Prostate gland (tissue), 2 donors: ENCODE measurements around the gene LSM7. TPM values are rescaled to one million over a fixed set of nuclear protein-coding genes. Genes with fewer than 3 reads are reported as not detected.

Experiments used
- DNase-seq: peaks from one replicate; pipeline ENCODE4 v3.0.0-alpha.2; 2019; ENCODE audit warnings: low spot score
- H3K27ac ChIP-seq, 2 donors: fragments of 200-600 bp; sonication (generic); 2 replicates each; pipeline ENCODE4 v1.5.1; 2017 to 2019
- H3K27me3 ChIP-seq: fragments of 200-600 bp; sonication (generic); replicated peaks from 2 replicates; pipeline ENCODE4 v1.5.1; 2019; ENCODE audit not compliant: insufficient read depth
- H3K36me3 ChIP-seq, 2 donors: fragments of 200-600 bp; sonication (generic); 1 replicate in 1 of 2; 2 replicates in 1 of 2; pipeline versions ENCODE4 v1.5.1 to v1.8.1; 2017 to 2019
- H3K4me1 ChIP-seq: fragments of 200-600 bp; sonication (generic); replicated peaks from 2 replicates; pipeline ENCODE4 v1.5.1; 2019
- H3K4me3 ChIP-seq, 2 donors: fragments of 200-600 bp; sonication (generic); 2 replicates each; pipeline ENCODE4 v1.5.1; 2017 to 2019
- H3K9me3 ChIP-seq: fragments of 200-600 bp; sonication (generic); 2 replicates; pipeline ENCODE4 v1.5.1; 2017
- CTCF ChIP-seq, 4 experiments: fragments of 200-600 bp in 2 of 4; fragments of 450-650 bp in 2 of 4; sonication (generic) in 2 of 4; IDR thresholded peaks; 1 replicate in 3 of 4; 2 replicates in 1 of 4; pipeline ENCODE4 v1.5.1; 2016 to 2019; ENCODE audit warnings: antibody characterized with exemption in 4 of 4, mild to moderate bottlenecking in 2 of 4, moderate library complexity in 2 of 4
- POLR2A ChIP-seq: fragments of 450-650 bp; IDR thresholded peaks from one replicate; pipeline ENCODE4 v1.6.1; 2016; ENCODE audit warnings: antibody characterized with exemption, mild to moderate bottlenecking
- POLR2AphosphoS5 ChIP-seq: sonication (generic); formaldehyde crosslinking; IDR thresholded peaks from one replicate; pipeline ENCODE4 v1.6.1; 2017; ENCODE audit warnings: antibody characterized with exemption
- WGBS: methylation state at CpG from one replicate; pipeline ENCODE4 v1.1.5; 2018; 5-methylcytosine and 5-hydroxymethylcytosine counted together
- intact Hi-C: fragments of 100-400 bp; cut with DNase I; formaldehyde crosslinking; loops from one replicate; pipeline ENCODE4 v1.14.2; 2022
- total RNA-seq, 2 donors: library from RNA; depleted of rRNA; stranded (reverse); fragments of >200 nt; gene quantifications; one replicate each; pipeline ENCODE4 v1.1.0, GENCODE V29; 2016

The LSM7 gene
- total RNA-seq, 2 donors from 2014 or later, result 125 to 135 TPM

DNA sequence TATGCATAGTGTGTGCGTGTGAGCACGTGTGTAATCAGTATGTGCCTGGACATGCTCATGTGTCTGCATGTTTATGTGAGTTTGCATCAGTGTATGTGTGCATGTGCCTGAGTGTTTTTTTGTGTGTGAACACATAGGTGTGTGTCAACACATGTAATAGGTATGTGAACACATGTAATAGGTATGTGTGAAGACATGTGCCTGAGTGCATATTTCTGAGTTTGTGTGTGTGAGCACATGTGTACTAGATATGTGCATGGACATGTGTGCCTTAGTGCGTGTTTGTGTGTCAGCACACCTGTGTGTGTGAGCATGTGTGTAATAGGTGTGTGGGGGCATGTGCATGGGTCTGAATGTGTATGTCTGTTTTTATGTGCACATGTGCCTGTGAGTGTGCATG lies 7.5 kb upstream of the LSM7 start:
- H3K4me1 ChIP-seq, result peaks cover 4% of the 10 kb centered on the region
- WGBS, result 90% methylated on average over 3 of the region's 3 CpGs

DNA sequence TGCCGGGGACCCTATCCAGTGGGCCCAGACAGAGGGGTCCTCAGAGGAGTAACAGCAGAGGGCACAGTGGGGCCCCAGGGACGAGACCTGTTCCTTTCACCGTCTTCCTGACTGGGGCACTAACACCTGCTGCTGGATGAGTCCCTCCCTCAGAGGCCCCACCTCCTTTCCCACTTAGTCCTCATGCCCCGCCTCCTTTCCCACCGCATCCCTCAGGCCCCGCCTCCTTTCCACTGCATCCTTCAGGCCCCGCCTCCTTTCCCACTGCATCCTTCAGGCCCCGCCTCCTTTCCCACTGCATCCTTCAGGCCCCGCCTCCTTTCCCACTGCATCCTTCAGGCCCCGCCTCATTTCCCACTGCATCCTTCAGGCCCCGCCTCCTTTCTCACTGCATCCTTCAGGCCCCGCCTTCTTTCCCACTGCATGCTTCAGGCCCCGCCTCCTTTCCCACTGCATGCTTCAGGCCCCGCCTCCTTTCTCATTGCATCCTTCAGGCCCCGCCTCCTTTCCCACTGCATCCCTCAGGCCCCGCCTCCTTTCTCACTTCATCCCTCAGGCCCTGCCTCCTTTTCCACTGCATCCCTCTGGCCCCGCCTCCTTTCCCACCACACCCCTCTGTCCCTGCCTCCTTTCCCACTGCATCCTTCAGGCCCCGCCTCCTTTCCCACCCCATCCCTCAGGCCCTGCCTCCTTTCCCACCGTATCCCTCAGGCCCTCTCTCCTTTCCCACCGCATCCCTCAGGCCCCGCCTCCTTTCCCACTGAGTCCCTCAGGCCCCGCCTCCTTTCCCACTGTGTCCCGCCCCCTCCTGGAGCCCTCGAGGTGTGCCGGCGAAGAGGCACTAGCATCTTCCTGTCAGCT lies 6.8 kb upstream of the LSM7 start:
- Histone ChIP-seq H3K27ac (no peak overlapping the region), H3K27me3 (no peaks in the 10 kb centered on the region), H3K4me1 (peaks cover 4% of the 10 kb centered on the region), H3K4me3 (no peak overlapping the region), H3K9me3 (no peaks in the 10 kb centered on the region), H3K36me3 (no peaks in the 10 kb centered on the region)
- intact Hi-C loops, result no loop called here
- 93% methylated on average over 26 of the region's 26 CpGs for WGBS
- TF ChIP-seq POLR2AphosphoS5 (no peak), CTCF (IDR thresholded peaks at IDR 0.05) (no peak), POLR2A (no peak)
- no peak for DNase-seq

More for the DNA sequence above, 7.5 kb upstream of the LSM7 start:
- Histone ChIP-seq H3K27me3 (no peaks in the 10 kb centered on the region), H3K36me3 (no peaks in the 10 kb centered on the region), H3K27ac (no peak overlapping the region), H3K4me3 (no peak overlapping the region), H3K9me3 (no peaks in the 10 kb centered on the region)
- TF ChIP-seq POLR2AphosphoS5 (no peak), POLR2A (no peak), CTCF (IDR thresholded peaks at IDR 0.05) (no peak)
- no peak for DNase-seq
- intact Hi-C loops, result no loop called here

DNA sequence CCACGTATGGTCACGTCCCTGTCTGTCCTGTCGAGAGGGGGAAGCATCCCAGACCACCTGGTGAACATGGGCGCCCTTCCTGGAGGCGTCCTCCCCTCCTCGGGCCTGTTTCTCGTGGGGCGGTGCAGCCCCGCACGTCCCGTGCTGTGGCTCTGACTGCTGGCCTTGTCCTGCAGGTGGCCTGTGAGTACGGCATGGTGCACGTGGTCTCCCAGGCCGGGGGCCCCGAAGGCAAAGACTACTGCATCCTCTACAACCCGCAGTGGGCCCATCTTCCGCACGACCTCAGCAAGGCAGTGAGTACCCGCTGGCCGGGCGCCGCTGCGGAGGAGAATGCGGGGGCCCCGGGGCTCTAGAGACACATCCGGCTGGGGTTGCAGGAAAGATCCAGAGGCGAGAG lies 6.0 kb upstream of the LSM7 start:
- DNase-seq, result no peak
- Histone ChIP-seq H3K4me1 (peaks cover 4% of the 10 kb centered on the region), H3K9me3 (no peaks in the 10 kb centered on the region), H3K27me3 (no peaks in the 10 kb centered on the region), H3K4me3 (no peak overlapping the region), H3K27ac (no peak overlapping the region), H3K36me3 (no peaks in the 10 kb centered on the region)
- 96% methylated on average over 25 of the region's 27 CpGs for WGBS
- intact Hi-C loops, result no loop called here
- no peak for TF ChIP-seq POLR2A

DNA sequence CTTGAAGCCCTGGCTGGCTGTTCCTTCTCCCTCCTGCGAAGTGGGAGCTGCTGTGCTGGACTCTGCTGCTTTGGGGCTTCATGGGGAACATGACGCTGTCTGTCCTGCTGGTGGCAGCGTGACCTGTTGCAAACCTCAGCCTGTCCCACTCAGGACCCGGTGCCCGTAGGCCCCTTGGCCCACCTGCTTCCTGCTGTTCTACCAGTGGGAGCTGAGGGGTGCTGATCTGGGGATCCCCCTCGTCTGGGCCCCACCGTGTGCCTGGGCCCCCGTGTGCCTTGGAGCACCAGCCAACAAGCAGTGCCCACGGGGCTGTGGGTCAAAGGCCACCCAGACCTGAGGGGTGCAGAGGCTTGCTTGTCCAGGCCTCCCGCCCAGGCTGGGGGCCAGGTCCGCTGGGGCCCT lies 5.4 kb upstream of the LSM7 start:
- 77% methylated on average over 11 of the region's 11 CpGs for WGBS
- Histone ChIP-seq H3K4me1 (peaks cover 7% of the 10 kb centered on the region), H3K4me3 (no peak overlapping the region), H3K27me3 (no peaks in the 10 kb centered on the region), H3K27ac (no peak overlapping the region), H3K9me3 (no peaks in the 10 kb centered on the region), H3K36me3 (no peaks in the 10 kb centered on the region)
- TF ChIP-seq POLR2A (no peak), CTCF (IDR thresholded peaks at IDR 0.05) (no peak), POLR2AphosphoS5 (no peak)
- intact Hi-C loops, result no loop called here
- no peak for DNase-seq

DNA sequence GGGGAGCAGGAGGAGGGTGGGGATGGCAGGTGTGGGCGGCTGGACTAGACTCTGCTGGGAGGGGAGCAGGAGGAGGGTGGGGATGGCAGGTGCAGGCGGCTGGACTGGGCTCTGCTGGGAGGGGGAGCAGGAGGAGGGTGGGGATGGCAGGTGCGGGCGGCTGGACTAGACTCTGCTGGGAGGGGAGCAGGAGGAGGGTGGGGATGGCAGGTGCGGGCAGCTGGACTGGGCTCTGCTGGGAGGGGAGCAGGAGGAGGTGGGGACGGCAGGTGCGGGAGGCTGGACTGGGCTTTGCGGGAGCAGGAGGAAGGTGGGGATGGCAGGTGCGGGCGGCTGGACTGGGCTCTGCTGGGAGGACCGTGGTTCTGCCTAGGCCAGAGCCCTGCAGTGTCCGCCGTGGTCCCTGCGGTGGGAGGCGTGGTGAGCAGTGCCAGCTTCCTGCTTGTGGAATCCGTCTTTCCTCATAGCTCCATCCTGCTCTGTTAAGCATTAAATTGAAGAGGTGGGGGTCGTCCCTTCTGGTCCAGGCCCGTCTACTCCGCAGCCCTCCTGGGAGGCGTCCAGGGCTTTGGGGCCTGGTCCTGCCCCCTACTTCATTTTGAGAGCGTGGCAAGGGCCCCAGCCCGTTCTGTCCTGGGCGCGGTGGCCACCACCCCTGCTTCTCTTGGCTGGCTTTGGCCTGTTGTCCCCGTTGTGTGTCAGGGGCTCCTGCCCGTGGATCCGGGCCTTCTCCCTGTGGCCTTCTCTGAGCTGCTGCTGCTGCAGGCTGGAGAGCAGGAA lies 4.8 kb upstream of the LSM7 start:
- H3K27ac ChIP-seq, result no peak overlapping the region
- DNase-seq, result no peak
- no peak overlapping the region for H3K4me3 ChIP-seq
- no peaks in the 10 kb centered on the region for H3K36me3 ChIP-seq
- no peaks in the 10 kb centered on the region for H3K27me3 ChIP-seq
- intact Hi-C loops, result no loop called here
- WGBS, result 47% methylated on average over 27 of the region's 27 CpGs
- H3K9me3 ChIP-seq, result no peaks in the 10 kb centered on the region
- TF ChIP-seq POLR2A, result no peak
- no peak for TF ChIP-seq CTCF (IDR thresholded peaks at IDR 0.05)
- TF ChIP-seq POLR2AphosphoS5, result no peak
- peaks cover 7% of the 10 kb centered on the region for H3K4me1 ChIP-seq
